ENCODE data around the gene IL27RA. TPM values are rescaled to one million over a fixed set of nuclear protein-coding genes. Genes with fewer than 3 reads are reported as not detected.
A peak's percentile ranks its signal among the peaks of the same experiment; 100 is the strongest.
"Not testable (repeated sequence)": the region's sequence is repeated elsewhere in the genome, so short reads cannot be mapped to it uniquely, and the experiment has no call there.

Gene IL27RA
- total RNA-seq, 4 donors from 2014 or later: 1.0 to 10.0 (median 3.7) TPM

DNA sequence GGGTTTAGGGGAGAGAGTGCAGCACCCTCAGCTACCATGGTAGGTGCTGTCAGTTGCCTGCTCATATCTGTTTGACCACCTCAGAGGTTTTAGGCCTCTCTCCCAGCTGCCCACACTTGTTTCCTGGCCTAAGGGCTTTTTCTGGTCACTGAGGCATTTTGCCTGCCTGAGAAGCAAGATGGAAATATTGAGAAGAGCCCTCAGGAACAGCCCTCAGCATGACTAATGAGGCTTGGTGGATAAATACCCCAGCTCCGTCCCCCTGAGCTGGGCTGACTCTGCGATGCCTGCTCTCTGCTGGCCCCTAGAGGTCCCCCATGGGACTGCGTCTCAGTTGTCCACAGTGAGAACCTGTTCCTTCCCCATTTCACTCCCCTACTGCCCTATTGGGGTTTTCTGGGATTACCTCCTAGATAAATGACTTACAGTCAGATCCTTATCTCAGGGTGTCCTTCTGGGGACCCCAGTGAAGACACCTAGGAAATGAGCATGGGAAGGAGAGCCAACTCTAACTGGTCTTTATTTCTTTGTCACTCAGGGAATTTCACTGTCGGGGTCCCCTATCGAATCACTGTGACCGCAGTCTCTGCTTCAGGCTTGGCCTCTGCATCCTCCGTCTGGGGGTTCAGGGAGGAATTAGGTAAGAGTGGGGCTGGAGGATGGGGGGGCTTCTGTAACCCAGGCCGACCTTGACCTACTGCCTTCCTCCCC, 17.0 kb downstream of the IL27RA start:
- intact Hi-C loops (cut with DNase I; ENCODE audit: low total_unique reads): no loop called here
- Histone ChIP-seq H3K4me1 (no peaks in the 10 kb centered on the region), H3K27ac (no peak overlapping the region), H3K36me3 (no peaks in the 10 kb centered on the region), H3K27me3 (no peaks in the 10 kb centered on the region), H3K9me3 (no peaks in the 10 kb centered on the region), H3K4me3 (no peak overlapping the region)
- TF ChIP-seq POLR2A (IDR thresholded peaks at IDR 0.05): no peak
- TF ChIP-seq, protein P1, sequence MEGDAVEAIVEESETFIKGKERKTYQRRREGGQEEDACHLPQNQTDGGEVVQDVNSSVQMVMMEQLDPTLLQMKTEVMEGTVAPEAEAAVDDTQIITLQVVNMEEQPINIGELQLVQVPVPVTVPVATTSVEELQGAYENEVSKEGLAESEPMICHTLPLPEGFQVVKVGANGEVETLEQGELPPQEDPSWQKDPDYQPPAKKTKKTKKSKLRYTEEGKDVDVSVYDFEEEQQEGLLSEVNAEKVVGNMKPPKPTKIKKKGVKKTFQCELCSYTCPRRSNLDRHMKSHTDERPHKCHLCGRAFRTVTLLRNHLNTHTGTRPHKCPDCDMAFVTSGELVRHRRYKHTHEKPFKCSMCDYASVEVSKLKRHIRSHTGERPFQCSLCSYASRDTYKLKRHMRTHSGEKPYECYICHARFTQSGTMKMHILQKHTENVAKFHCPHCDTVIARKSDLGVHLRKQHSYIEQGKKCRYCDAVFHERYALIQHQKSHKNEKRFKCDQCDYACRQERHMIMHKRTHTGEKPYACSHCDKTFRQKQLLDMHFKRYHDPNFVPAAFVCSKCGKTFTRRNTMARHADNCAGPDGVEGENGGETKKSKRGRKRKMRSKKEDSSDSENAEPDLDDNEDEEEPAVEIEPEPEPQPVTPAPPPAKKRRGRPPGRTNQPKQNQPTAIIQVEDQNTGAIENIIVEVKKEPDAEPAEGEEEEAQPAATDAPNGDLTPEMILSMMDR (IDR thresholded peaks at IDR 0.05): peak; percentile 25 to 44 (median 32)
- no peak for DNase-seq

DNA sequence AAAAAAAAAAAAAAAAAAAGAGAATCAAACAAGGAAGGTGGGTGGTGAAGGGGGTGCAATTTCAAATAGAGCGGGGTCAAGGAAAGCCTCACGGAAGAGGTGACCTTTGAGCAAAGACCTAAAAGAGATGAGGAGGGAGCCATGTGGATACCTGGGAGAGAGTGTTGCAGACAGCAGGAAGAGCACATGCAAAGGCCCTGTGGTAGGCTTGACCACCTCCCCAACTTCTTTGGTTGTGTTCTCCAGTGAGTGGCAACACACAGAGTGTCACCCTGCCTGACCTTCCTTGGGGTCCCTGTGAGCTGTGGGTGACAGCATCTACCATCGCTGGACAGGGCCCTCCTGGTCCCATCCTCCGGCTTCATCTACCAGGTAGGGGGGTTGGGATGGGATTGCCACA, 18.9 kb downstream of the IL27RA start:
- H3K27me3 ChIP-seq: no peaks in the 10 kb centered on the region
- H3K27ac ChIP-seq: no peak overlapping the region
- DNase-seq: no peak
- no peaks in the 10 kb centered on the region for H3K36me3 ChIP-seq
- TF ChIP-seq POLR2A (IDR thresholded peaks at IDR 0.05): no peak
- TF ChIP-seq, protein P1 (IDR thresholded peaks at IDR 0.05): no peak
- intact Hi-C loops (cut with DNase I; ENCODE audit: low total_unique reads): no loop called here
- H3K4me1 ChIP-seq: no peaks in the 10 kb centered on the region
- H3K9me3 ChIP-seq: no peaks in the 10 kb centered on the region
- H3K4me3 ChIP-seq: no peak overlapping the region

GRCh38 chr19:14050961-14051360, 19.4 kb downstream of the IL27RA start:
- H3K4me1 ChIP-seq; H3K9me3 ChIP-seq; H3K36me3 ChIP-seq; DNase-seq; H3K27ac ChIP-seq; H3K4me3 ChIP-seq; intact Hi-C loops (cut with DNase I; ENCODE audit: low total_unique reads); H3K27me3 ChIP-seq: not testable (repeated sequence)

DNA sequence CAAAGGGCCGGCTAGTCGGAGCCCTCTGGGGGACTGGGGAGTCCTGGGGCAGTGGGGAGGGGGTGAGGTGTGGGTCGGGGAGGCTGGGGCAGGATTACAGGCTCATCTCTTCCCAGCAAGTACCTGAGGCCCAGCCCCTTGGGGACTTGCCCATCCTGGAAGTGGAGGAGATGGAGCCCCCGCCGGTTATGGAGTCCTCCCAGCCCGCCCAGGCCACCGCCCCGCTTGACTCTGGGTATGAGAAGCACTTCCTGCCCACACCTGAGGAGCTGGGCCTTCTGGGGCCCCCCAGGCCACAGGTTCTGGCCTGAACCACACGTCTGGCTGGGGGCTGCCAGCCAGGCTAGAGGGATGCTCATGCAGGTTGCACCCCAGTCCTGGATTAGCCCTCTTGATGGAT, 20.4 kb downstream of the IL27RA start:
- no peaks in the 10 kb centered on the region for H3K4me1 ChIP-seq
- intact Hi-C loops (cut with DNase I; ENCODE audit: low total_unique reads): no loop called here

DNA sequence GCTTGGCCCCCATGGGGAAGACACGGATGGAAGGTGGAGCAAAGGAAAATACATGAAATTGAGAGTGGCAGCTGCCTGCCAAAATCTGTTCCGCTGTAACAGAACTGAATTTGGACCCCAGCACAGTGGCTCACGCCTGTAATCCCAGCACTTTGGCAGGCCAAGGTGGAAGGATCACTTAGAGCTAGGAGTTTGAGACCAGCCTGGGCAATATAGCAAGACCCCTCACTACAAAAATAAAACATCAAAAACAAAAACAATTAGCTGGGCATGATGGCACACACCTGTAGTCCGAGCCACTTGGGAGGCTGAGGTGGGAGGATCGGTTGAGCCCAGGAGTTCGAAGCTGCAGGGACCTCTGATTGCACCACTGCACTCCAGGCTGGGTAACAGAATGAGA, 20.9 kb downstream of the IL27RA start:
- Histone ChIP-seq H3K36me3 (no peaks in the 10 kb centered on the region), H3K27me3 (no peaks in the 10 kb centered on the region), H3K9me3 (no peaks in the 10 kb centered on the region), H3K4me3 (no peak overlapping the region), H3K27ac (no peak overlapping the region), H3K4me1 (peaks cover 0 to 2% of the 10 kb centered on the region in 2 donors)
- intact Hi-C loops (cut with DNase I; ENCODE audit: low total_unique reads): no loop called here
- no peak for TF ChIP-seq POLR2A (IDR thresholded peaks at IDR 0.05)
- TF ChIP-seq, protein P1 (IDR thresholded peaks at IDR 0.05): no peak
- no peak for DNase-seq

More for the DNA sequence above, 20.4 kb downstream of the IL27RA start:
- TF ChIP-seq POLR2A (IDR thresholded peaks at IDR 0.05): no peak
- TF ChIP-seq, protein P1 (IDR thresholded peaks at IDR 0.05): no peak
- Histone ChIP-seq H3K9me3 (no peaks in the 10 kb centered on the region), H3K36me3 (no peaks in the 10 kb centered on the region), H3K27ac (no peak overlapping the region), H3K4me3 (no peak overlapping the region), H3K27me3 (no peaks in the 10 kb centered on the region)
- no peak for DNase-seq

All from uterus (tissue), 4 donors.